ENCODE data around the gene SLC26A1.

DNA sequence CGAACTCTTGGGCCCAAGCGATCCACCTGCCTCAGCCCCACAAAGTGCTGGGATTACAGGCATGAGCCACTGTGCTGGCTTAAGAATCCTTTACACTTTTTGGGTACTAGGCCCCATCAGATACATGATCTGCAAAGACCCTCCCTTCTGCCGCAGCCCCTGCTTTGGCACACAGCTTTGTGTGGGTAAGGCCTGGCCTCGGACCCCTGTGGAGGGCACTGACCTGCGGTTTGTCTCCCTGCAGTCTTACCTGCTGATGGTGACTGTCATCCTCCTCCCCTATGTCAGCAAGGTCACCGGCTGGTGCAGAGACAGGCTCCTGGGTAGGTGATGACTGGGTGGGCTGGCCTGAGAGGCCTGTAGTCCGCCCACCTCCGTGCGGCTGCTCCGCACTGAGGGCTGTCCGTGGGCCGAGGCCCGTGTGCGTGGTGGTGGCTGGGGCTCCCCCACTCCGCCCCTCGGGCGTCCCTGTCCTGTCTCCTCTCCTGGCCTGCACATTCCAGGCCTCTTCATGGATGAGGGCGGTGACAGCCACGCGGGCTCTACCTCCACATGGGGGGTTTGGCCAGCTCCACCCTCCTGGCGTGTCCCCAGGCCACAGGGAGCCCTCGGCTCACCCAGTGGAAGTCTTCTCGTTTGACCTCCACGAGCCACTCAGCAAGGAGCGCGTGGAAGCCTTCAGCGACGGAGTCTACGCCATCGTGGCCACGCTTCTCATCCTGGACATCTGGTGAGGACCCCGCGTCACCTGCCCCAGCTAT is 37.9 kb downstream of the SLC26A1 start:
- TF ChIP-seq, protein P1, sequence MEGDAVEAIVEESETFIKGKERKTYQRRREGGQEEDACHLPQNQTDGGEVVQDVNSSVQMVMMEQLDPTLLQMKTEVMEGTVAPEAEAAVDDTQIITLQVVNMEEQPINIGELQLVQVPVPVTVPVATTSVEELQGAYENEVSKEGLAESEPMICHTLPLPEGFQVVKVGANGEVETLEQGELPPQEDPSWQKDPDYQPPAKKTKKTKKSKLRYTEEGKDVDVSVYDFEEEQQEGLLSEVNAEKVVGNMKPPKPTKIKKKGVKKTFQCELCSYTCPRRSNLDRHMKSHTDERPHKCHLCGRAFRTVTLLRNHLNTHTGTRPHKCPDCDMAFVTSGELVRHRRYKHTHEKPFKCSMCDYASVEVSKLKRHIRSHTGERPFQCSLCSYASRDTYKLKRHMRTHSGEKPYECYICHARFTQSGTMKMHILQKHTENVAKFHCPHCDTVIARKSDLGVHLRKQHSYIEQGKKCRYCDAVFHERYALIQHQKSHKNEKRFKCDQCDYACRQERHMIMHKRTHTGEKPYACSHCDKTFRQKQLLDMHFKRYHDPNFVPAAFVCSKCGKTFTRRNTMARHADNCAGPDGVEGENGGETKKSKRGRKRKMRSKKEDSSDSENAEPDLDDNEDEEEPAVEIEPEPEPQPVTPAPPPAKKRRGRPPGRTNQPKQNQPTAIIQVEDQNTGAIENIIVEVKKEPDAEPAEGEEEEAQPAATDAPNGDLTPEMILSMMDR (IDR thresholded peaks at IDR 0.05; ENCODE audit: low read length): no peak
- TF ChIP-seq EZH2 (IDR thresholded peaks at IDR 0.05; ENCODE audit: borderline replicate concordance, low read length): no peak
